IMR-90 (cell line): ENCODE results near the gene AUTS2. TPM values are rescaled to one million over a fixed set of nuclear protein-coding genes. Genes with fewer than 3 reads are reported as not detected.

Source experiments
- ATAC-seq: fragments of 200-7000 bp; cut with Tn5 transposase; 2 replicates; pipeline ENCODE4 v1.9.1; 2020; ENCODE audit warnings: low read depth, mild to moderate bottlenecking, moderate library complexity
- BruUV-seq: library from RNA; stranded (reverse); fragments of 400-500 nt; replicated peaks from 2 replicates; lab custom pipeline; 2021; lab: Mats Ljungman, UMichigan
- CTCF ChIA-PET: fragments of 300-600 bp; formaldehyde crosslinking; extraction: SDS; loops from one replicate; lab custom pipeline; 2021; ENCODE audit warnings: antibody characterized with exemption; lab: Yijun Ruan, JAX
- POLR2A ChIA-PET: fragments of 300-600 bp; sonication (Branson Sonifier 250); formaldehyde crosslinking; loops from one replicate; lab custom pipeline; 2022; ENCODE audit warnings: antibody characterized with exemption; ENCODE audit not compliant: unreplicated experiment; lab: Charles Lee
- DNase-seq: peaks from one replicate; pipeline ENCODE4 v3.0.0; 2013
- H2AFZ ChIP-seq: replicated peaks from 2 replicates; pipeline ENCODE3; 2013; ENCODE audit warnings: low read length, mild to moderate bottlenecking; ENCODE audit not compliant: poor library complexity
- H2AK5ac ChIP-seq: 2 replicates; pipeline ENCODE4 v1.6.1; 2013; ENCODE audit warnings: low read depth, low read length, inconsistent platforms
- H2AK9ac ChIP-seq: replicated peaks from 2 replicates; pipeline ENCODE3; 2013; ENCODE audit warnings: mild to moderate bottlenecking, low read depth, low read length, moderate library complexity; ENCODE audit not compliant: poor library complexity
- H2BK120ac ChIP-seq: 2 replicates; pipeline ENCODE4 v1.6.1; 2013; ENCODE audit warnings: low read depth, low read length, inconsistent platforms
- H2BK15ac ChIP-seq: 3 replicates; pipeline ENCODE4 v1.6.1; 2013; ENCODE audit warnings: low read depth, low read length, inconsistent platforms
- H2BK20ac ChIP-seq: 2 replicates; pipeline ENCODE4 v1.6.1; 2013; ENCODE audit warnings: low read depth, mild to moderate bottlenecking, inconsistent platforms, low read length, moderate library complexity
- H2BK5ac ChIP-seq: 2 replicates; pipeline ENCODE4 v1.6.1; 2013; ENCODE audit warnings: mild to moderate bottlenecking, low read depth, low read length, inconsistent platforms; ENCODE audit not compliant: poor library complexity, severe bottlenecking
- H3K14ac ChIP-seq: replicated peaks from 2 replicates; pipeline ENCODE4 v1.6.1; 2013; ENCODE audit warnings: low read depth, low read length, inconsistent platforms
- H3K18ac ChIP-seq: 2 replicates; pipeline ENCODE4 v1.6.1; 2013; ENCODE audit warnings: low read depth, low read length, control low read depth
- H3K23ac ChIP-seq: 2 replicates; pipeline ENCODE4 v1.6.1; 2013; ENCODE audit warnings: low read depth, low read length, inconsistent platforms
- H3K27ac ChIP-seq: 2 replicates; pipeline ENCODE4 v1.5.1; 2013; ENCODE audit warnings: mild to moderate bottlenecking, control low read depth, low read length; ENCODE audit not compliant: insufficient read depth
- H3K27me3 ChIP-seq: 2 replicates; pipeline ENCODE4 v1.6.1; 2013; ENCODE audit warnings: low read length; ENCODE audit not compliant: control insufficient read depth, insufficient read depth
- H3K36me3 ChIP-seq: 2 replicates; pipeline ENCODE4 v1.6.1; 2013; ENCODE audit warnings: low read length, mixed read lengths; ENCODE audit not compliant: control insufficient read depth, insufficient read depth
- H3K4ac ChIP-seq: 2 replicates; pipeline ENCODE4 v1.6.1; 2013; ENCODE audit warnings: low read depth, low read length, inconsistent platforms
- H3K4me1 ChIP-seq: 2 replicates; pipeline ENCODE4 v1.6.1; 2013; ENCODE audit warnings: low read length, mixed read lengths; ENCODE audit not compliant: control insufficient read depth, insufficient read depth
- H3K4me2 ChIP-seq: 2 replicates; pipeline ENCODE4 v1.6.1; 2013; ENCODE audit warnings: low read depth, mild to moderate bottlenecking, control low read depth, low read length, moderate library complexity
- H3K4me3 ChIP-seq: 2 replicates; pipeline ENCODE4 v1.5.1; 2013; ENCODE audit warnings: low read depth, mild to moderate bottlenecking, control low read depth, low read length, moderate library complexity; ENCODE audit not compliant: insufficient read depth
- H3K56ac ChIP-seq: 2 replicates; pipeline ENCODE4 v1.6.1; 2013; ENCODE audit warnings: low read length, inconsistent platforms; ENCODE audit not compliant: insufficient read depth; ENCODE audit errors: extremely low read depth
- H3K79me1 ChIP-seq, 2 experiments: 2 replicates each; pipeline ENCODE4 v1.6.1; 2013; ENCODE audit warnings: low read length in 2 of 2, inconsistent platforms in 1 of 2, low read depth in 1 of 2
- H3K9ac ChIP-seq: 2 replicates; pipeline ENCODE4 v1.6.1; 2013; ENCODE audit warnings: low read depth, low read length, control low read depth
- H3K9me1 ChIP-seq: 2 replicates; pipeline ENCODE4 v1.6.1; 2013; ENCODE audit warnings: low read length, inconsistent platforms; ENCODE audit not compliant: insufficient read depth
- H3K9me3 ChIP-seq: 2 replicates; pipeline ENCODE4 v1.6.1; 2013; ENCODE audit warnings: low read length; ENCODE audit not compliant: control insufficient read depth, insufficient read depth
- H4K20me1 ChIP-seq: 2 replicates; pipeline ENCODE4 v1.6.1; 2013; ENCODE audit warnings: low read length, inconsistent platforms; ENCODE audit not compliant: insufficient read depth
- H4K5ac ChIP-seq: 2 replicates; pipeline ENCODE4 v1.6.1; 2013; ENCODE audit warnings: mild to moderate bottlenecking, low read depth, low read length, control low read depth
- H4K8ac ChIP-seq, 2 experiments: 2 replicates each; pipeline ENCODE4 v1.6.1; 2013; ENCODE audit warnings: low read depth in 2 of 2, low read length in 2 of 2, control low read depth in 1 of 2, inconsistent platforms in 1 of 2
- H4K91ac ChIP-seq: 2 replicates; pipeline ENCODE4 v1.6.1; 2013; ENCODE audit warnings: low read depth, low read length, inconsistent platforms; ENCODE audit not compliant: insufficient read depth
- USF2 ChIP-seq: fragments of 150-350 bp; IDR thresholded peaks from 2 replicates; pipeline ENCODE4 v1.6.1; 2017; ENCODE audit warnings: mild to moderate bottlenecking, antibody characterized with exemption, low read length, low read depth
- WGBS, 2 experiments: methylation state at CpG; one replicate each; pipeline versions ENCODE4 v1.1.5 to v1.1.7; 2013; ENCODE audit warnings: missing lambda C conversion rate in 2 of 2; ENCODE audit not compliant: insufficient read length in 1 of 2; ENCODE audit errors: extremely low coverage in 2 of 2; 5-methylcytosine and 5-hydroxymethylcytosine counted together
- dilution Hi-C: fragments of 300-500 bp; cut with HindIII; formaldehyde crosslinking; loops from one replicate; pipeline ENCODE4 v1.14.3; 2018; ENCODE audit warnings: low sequenced_read_pairs; ENCODE audit not compliant: unreplicated experiment
- in situ Hi-C: fragments of 300-500 bp; cut with MboI; formaldehyde crosslinking; loops from 3 replicates; pipeline ENCODE4 v1.14.3; 2019; ENCODE audit warnings: low sequenced_read_pairs, inconsistent platforms, mixed read lengths
- intact Hi-C: fragments of 100-400 bp; cut with micrococcal nuclease; formaldehyde crosslinking; loops from 2 replicates; pipeline ENCODE4 v1.10.0; 2022
- polyA plus RNA-seq, 3 experiments: library from polyadenylated mRNA; depleted of rRNA; stranded (reverse); fragments of >200 nt; gene quantifications; 2 replicates each; pipeline ENCODE4 v1.2.3, GENCODE V29; 2012; ENCODE audit warnings: low replicate concordance in 1 of 3
- total RNA-seq: library from RNA; depleted of rRNA; stranded (reverse); fragments of >200 nt; gene quantifications from 2 replicates; pipeline ENCODE4 v1.2.3, GENCODE V29; 2012

AUTS2 gene
- total and polyA plus RNA-seq, 2 of the 4 experiments (the other 2 are of a cell fraction), result 0.90 to 3.0 TPM

- intact Hi-C loops, result no loop called here
- in situ Hi-C loops, result no loop called here
- POLR2A ChIA-PET, result no interaction called here
Observed at GRCh38 chr7:70484255-70484654, 886.0 kb downstream of the AUTS2 start.

More at GRCh38 chr7:70484255-70484654, 886.0 kb downstream of the AUTS2 start:
- Histone ChIP-seq H3K9me3 (no peaks in the 10 kb centered on the region), H3K18ac (no peak overlapping the region), H2BK20ac (no peak overlapping the region), H3K14ac (no peak overlapping the region), H3K4ac (no peak overlapping the region), H3K27ac (no peak overlapping the region), H4K20me1 (no peaks in the 10 kb centered on the region), H2AK9ac (no peak overlapping the region), H4K5ac (no peak overlapping the region), H2BK5ac (no peak overlapping the region), H3K9ac (no peak overlapping the region), H3K4me3 (no peak overlapping the region), H4K8ac (no peak overlapping the region), H3K23ac (no peak overlapping the region), H3K56ac (no peak overlapping the region), H3K4me1 (no peaks in the 10 kb centered on the region), H3K27me3 (no peaks in the 10 kb centered on the region), H2AK5ac (no peak overlapping the region), H4K91ac (no peak overlapping the region), H3K36me3 (no peaks in the 10 kb centered on the region), H3K4me2 (no peak overlapping the region), H3K9me1 (no peaks in the 10 kb centered on the region), H2BK15ac (no peak overlapping the region), H2AFZ (no peak overlapping the region), H3K79me1 (no peaks in the 10 kb centered on the region), H2BK120ac (no peak overlapping the region)
- BruUV-seq, result no TSS peak
- no CpG with 5 or more reads among the region's 3 CpGs for WGBS, 2 experiments
- no peak for ATAC-seq
- dilution Hi-C loops, result no loop called here
- CTCF ChIA-PET, result no interaction called here
- no peak for TF ChIP-seq USF2
- DNase-seq, result no peak
